HFF-Myc (cell line): ENCODE data around the gene CACTIN.
"Not testable (repeated sequence)": the region's sequence is repeated elsewhere in the genome, so short reads cannot be mapped to it uniquely, and the experiment has no call there.

Source experiments
- DNase-seq: peaks from one replicate; pipeline ENCODE4 v3.0.0-alpha.2; 2011; ENCODE audit warnings: low read depth; ENCODE audit errors: extremely low read depth
- H3K4me3 ChIP-seq: replicated peaks from 2 replicates; pipeline ENCODE4 v1.5.1; 2011; ENCODE audit warnings: low read depth, mild to moderate bottlenecking, control low read depth, low read length
- CTCF ChIP-seq: IDR thresholded peaks from 2 replicates; pipeline ENCODE4 v1.5.1; 2012; ENCODE audit warnings: mild to moderate bottlenecking, low read depth, low read length, control low read depth; ENCODE audit errors: missing control alignments

Gene CACTIN

DNA sequence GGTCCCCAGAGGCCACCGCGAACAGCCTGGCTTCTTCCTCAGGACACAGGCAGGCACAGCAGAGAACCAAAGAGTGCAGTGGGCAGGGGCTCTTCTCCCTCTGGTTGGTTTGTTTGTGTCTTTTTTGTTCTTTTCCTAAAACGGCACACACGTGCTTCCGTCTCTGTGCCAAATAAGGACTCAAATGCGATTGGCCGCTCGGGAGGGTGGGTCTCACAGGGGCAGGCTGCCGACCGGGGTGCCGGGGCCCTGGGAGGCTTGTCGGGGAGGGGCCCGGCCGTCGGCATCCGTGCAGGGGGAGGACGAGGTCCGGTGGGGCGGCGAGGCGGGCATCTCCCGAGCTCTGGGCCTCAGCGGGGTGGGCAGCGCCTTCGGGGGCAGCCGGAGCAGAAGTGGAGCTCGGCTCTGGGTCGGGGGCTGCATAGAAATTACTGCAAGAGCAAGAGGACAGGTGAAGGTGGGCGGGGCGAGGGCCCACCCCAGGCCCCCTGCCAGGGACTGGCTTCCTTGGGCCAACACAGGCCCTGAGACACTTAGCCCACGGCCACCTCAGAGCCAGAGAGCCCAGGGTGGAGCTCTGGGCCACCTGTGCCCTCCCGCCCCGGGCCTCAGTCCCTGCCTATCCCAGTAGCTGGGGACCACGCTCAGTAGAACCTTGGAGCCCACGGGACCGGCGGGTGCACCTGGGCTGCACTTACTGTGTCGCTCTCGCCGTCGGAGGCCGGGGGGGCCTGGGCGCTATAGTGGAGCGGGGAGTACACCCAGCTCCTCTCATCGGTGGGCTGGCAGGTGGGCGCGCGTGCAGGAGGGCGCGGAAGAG, 6.4 kb upstream of the CACTIN start:
- TF ChIP-seq CTCF, result no peak
- H3K4me3 ChIP-seq, result no peak overlapping the region
- no peak for DNase-seq

GRCh38 chr19:3632098-3632497, 5.5 kb upstream of the CACTIN start:
- H3K4me3 ChIP-seq, result no peak overlapping the region
- TF ChIP-seq CTCF, result no peak
- DNase-seq, result no peak

DNA sequence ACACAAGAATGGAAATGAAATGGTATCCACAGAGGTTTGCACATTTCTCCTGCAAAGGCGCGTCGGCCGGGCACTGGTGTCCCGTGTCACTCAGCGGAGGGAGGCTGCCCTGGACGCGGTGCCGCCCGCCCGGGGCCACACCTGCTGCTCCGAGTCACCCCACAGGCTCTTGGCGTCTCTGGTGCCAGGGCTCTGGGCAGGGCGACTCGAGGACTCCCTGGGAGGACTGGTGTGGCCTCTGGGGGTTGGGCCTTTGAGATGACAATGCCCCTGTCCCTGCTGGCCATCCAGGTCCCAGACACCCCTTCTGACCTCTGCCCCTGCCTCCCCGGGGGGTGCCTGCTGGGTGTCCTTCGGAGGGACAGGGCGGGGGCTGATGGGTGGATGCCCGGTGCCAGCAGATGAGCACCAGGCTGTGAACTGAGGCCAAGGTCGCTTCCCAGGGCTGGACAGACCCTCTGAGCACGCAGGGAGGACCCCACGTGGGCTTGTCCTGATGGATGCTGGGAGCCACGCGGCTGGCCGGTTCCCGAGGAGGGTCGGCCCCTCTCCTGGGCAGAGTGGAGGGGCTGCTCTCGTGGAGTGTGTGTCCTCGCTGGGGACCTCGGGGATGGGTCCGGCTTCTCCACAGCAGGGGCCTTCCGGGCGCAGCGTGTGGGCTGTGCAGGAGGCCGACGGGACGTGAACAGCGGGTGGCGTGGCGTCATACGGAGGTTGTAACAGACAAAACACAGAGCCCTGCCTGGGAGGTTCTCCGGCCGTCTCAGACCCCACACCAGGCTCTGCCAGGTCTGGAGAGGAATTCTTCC, 4.7 kb upstream of the CACTIN start:
- no peak for TF ChIP-seq CTCF
- no peak for DNase-seq
- H3K4me3 ChIP-seq, result no peak overlapping the region

GRCh38 chr19:3628766-3629165, 2.2 kb upstream of the CACTIN start:
- not testable (repeated sequence) for H3K4me3 ChIP-seq, DNase-seq

GRCh38 chr19:3627351-3627723, 747 bp upstream of the CACTIN start:
- DNase-seq, result no peak
- no peak overlapping the region for H3K4me3 ChIP-seq
- no peak for TF ChIP-seq CTCF

GRCh38 chr19:3625996-3626472, 556 bp downstream of the CACTIN start:
- no peak for DNase-seq
- peak overlapping the region; percentile 92 for H3K4me3 ChIP-seq
- TF ChIP-seq CTCF, result no peak

GRCh38 chr19:3623716-3624115, 2.9 kb downstream of the CACTIN start:
- no peak for DNase-seq
- no peak overlapping the region for H3K4me3 ChIP-seq
- no peak for TF ChIP-seq CTCF
